Keratinocyte (primary cell): ENCODE data around the gene SLC8A1.

Source experiments
- CTCF ChIP-seq, 3 experiments: IDR thresholded peaks in 1 of 3; conservative IDR thresholded peaks in 1 of 3; optimal IDR thresholded peaks in 1 of 3; 2 replicates in 2 of 3; 3 replicates in 1 of 3; pipeline versions ENCODE3 to v1.5.1; 2011; ENCODE audit warnings: low read length in 3 of 3, mild to moderate bottlenecking in 3 of 3, moderate library complexity in 2 of 3, control low read depth in 1 of 3, inconsistent platforms in 1 of 3; ENCODE audit not compliant: insufficient read depth in 2 of 3; ENCODE audit errors: extremely low read depth in 1 of 3
- EZH2 ChIP-seq: IDR thresholded peaks from one replicate; pipeline ENCODE4 v1.6.1; 2012; ENCODE audit warnings: inconsistent platforms, mild to moderate bottlenecking, low read length, moderate library complexity

GRCh38 chr2:40480073-40480472 is 28.2 kb upstream of the SLC8A1 start:
- TF ChIP-seq CTCF (optimal IDR thresholded peaks at IDR 0.05 in 1 of 3, IDR thresholded peaks at IDR 0.05 in 1 of 3, conservative IDR thresholded peaks at IDR 0.05 in 1 of 3; ENCODE audit: extremely low read depth in 1 of 3, insufficient read depth in 2 of 3, low read length in 3 of 3) = no peak
- no peak for TF ChIP-seq EZH2
